GM12864 (cell line): Measurements from ENCODE around the gene HDAC4.

Experiments
- DNase-seq: peaks from one replicate; pipeline ENCODE4 v3.0.0-alpha.2; 2011; ENCODE audit warnings: low read depth
- H3K4me3 ChIP-seq: 2 replicates; pipeline ENCODE4 v1.5.1; 2011; ENCODE audit warnings: mild to moderate bottlenecking, low read depth, low read length, control low read depth
- TF ChIP-seq, protein P1 (sequence below): IDR thresholded peaks from 2 replicates; pipeline ENCODE4 v1.5.1; 2011; ENCODE audit warnings: low read depth, mild to moderate bottlenecking, moderate library complexity, low read length, control low read depth, inconsistent platforms; ENCODE audit errors: missing control alignments

The HDAC4 gene

DNA sequence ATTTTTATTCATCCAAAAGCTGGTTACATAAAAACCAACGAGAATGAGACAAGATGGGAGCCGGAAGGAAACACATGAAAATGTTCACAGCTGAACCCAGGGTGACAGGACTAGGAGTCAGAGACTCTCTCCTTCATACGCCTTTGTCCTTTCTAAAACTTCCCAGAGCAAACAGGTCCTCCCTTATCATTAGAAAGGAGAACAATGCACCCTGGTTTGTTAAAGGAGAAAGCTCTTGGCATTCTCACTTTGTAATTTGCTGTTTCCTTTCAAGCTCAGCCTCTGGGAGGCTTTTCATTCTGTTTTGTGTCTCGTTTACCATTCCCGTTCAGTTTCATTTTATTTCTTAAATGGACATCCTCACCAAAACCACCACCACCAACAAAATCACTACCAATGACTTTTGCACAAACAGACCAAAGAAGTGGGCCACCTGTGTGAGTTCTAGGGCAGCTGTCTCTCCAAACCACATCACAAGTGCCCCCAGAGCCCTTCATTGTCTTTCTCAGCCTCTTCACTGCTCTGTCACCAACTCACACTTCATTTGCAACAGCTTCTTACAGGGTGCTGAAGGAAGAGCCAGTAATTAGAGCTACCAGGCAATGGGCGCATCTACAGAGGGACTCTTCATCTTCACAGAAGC, 105.3 kb downstream of the HDAC4 start:
- TF ChIP-seq, protein P1, sequence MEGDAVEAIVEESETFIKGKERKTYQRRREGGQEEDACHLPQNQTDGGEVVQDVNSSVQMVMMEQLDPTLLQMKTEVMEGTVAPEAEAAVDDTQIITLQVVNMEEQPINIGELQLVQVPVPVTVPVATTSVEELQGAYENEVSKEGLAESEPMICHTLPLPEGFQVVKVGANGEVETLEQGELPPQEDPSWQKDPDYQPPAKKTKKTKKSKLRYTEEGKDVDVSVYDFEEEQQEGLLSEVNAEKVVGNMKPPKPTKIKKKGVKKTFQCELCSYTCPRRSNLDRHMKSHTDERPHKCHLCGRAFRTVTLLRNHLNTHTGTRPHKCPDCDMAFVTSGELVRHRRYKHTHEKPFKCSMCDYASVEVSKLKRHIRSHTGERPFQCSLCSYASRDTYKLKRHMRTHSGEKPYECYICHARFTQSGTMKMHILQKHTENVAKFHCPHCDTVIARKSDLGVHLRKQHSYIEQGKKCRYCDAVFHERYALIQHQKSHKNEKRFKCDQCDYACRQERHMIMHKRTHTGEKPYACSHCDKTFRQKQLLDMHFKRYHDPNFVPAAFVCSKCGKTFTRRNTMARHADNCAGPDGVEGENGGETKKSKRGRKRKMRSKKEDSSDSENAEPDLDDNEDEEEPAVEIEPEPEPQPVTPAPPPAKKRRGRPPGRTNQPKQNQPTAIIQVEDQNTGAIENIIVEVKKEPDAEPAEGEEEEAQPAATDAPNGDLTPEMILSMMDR, result no peak
- H3K4me3 ChIP-seq, result no peak overlapping the region
- DNase-seq, result no peak

DNA sequence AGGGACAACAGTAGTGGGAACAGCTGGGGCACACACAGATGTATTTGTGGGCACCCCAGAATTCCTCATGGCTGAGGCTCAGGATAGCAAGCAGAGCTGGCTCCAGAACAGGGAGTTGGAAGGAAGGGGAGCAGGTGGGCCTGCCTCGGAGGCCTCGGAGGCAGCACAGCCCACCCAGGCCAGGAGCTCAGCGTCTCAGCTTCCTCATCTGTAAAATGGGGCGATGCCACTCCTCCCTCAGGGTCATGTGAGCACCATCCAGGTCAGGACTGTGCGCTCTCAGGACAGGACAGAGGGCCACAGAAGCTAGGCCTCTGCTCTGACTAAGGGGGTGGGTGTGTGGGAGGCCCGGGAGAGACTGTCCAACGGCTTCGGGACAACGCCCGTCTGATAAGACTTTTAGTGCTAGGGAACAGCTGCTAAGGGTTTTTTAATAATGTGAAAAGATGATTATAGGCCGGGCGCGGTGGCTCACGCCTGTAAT, 106.2 kb downstream of the HDAC4 start:
- no peak for DNase-seq
- no peak overlapping the region for H3K4me3 ChIP-seq
- TF ChIP-seq, protein P1, result no peak

DNA sequence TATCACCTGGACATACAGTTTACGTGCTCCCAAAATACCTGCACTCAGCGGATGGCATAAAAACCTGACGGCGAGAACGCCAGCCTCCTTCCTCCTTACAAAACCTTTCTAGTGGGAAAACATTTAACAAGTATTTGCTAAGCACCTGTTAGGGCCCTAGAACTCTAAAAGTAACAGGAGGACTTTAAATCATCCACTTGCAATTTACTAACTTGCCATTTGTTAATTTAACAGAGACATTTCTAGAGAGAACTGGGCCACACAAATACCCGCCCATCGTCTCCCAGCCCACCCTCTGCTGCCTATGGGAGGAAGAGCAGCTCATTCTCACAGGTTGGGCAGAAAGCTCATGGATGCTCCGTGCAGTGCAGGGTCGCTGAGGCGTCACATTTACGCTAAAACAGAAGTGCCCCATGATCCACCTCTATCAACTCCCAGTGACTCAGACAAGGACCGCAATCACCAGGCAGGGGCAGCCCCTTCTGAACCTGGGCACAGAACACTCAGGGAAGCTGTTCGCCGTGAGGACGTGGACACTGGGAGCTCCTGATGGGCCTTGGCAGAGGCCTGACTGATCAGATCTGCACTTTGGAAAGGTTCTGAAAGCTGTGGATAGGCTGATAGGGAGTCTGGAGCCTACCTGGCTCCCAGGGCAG, 106.9 kb downstream of the HDAC4 start:
- H3K4me3 ChIP-seq, result no peak overlapping the region
- TF ChIP-seq, protein P1, result no peak
- DNase-seq, result no peak

DNA sequence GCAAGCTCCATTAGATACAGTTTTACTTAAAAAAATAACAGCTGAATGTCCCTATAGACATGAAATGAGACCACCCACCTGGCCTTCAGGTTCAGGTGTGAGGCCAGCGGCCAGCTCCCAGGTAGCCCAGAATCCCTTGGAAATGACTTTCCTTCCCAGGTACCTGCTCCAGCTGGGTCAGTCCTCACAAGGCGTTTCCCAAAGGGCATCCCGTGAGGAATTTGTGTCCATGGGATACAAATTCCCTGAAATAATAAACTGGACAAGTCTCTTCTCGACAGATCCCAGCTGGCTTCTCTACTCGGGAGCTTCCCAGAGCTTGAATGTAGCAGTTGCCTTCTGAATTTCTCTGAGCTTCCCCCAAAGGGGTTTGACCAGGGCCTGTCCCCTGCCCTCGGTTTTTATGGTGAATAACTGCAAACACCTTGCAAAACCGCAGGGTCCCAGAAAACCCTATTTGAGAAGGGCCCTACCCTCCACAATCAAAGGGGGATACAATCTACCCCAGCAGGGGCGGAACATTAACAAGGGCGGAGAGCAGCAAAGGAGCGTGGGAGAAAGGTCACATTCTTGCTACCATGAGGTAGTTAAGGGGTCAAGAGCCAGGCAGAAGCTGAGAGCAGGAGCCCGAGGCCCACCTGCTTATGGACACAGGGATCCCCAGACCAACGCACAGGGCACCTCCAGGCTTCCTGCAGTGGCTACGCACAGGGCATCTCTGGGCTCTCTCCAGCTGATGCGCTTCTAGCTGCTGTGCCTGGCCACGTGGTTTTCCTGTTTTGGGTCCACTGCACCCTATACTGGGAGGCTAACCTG, 107.7 kb downstream of the HDAC4 start:
- TF ChIP-seq, protein P1, result no peak
- no peak overlapping the region for H3K4me3 ChIP-seq
- DNase-seq, result no peak

DNA sequence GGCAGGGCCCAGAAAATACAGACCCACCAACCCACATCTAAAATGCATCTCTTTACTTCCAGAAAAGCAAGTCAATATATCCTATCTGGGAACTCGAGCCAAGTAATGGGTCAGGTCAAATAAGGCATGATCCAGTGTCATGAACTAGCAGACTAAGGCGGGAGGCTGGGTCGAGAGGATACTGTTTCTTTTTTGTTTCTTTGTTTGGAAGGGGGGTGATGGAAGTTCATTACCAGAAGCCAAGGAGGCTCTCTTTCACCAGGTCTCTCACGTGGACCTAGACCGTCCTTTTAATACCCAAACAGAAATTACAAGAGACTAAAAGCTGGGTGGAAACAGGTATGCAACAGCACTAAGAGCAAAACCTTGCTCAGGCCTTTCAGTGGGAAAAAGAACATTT, 108.3 kb downstream of the HDAC4 start:
- no peak overlapping the region for H3K4me3 ChIP-seq
- TF ChIP-seq, protein P1, result no peak
- no peak for DNase-seq

DNA sequence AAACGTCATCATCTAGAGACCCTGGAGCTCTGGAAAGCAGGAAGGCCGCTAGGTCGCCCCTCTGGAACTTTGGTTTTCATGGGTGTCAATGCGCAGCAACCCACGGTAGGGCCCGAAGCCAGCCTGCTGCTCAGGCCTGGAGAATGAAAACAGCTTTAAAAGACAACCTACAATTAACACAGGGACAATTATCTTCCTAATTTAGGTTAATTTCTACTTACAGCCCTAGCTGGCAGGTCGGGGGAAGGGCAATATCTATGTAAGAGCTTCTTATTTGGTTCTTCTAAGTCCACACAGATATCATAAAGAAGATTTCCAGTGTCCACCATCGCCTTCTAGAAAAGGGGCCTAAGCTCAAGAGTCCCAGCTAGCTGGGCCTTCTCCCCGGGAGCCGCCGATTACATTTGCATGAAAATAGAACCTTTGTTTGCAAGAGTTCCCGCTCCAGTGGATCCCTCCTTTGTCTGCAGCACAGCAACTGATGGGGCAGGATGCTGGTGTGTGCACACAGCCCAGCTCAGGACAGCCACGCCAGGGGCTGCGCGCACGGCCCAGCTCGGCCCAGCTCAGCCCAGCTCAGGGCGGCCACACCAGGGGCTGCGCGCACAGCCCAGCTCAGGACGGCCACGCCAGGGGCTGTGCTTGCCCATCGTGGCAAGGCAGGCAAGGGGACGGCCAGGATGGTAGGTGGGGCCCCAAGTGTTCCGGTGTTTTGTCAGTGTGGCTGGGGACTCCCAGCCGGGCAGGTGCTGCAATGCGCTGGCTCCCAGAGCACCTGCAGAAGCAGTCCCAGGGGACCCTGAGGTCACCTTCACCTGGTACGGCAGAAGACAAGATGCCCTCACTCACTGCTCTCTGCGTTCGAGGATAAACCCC, 109.1 kb downstream of the HDAC4 start:
- no peak for DNase-seq
- TF ChIP-seq, protein P1, result no peak
- H3K4me3 ChIP-seq, result no peak overlapping the region
